ENCODE measurements around the gene FGF18.
A peak's percentile ranks its signal among the peaks of the same experiment; 100 is the strongest.

Gene FGF18

DNA sequence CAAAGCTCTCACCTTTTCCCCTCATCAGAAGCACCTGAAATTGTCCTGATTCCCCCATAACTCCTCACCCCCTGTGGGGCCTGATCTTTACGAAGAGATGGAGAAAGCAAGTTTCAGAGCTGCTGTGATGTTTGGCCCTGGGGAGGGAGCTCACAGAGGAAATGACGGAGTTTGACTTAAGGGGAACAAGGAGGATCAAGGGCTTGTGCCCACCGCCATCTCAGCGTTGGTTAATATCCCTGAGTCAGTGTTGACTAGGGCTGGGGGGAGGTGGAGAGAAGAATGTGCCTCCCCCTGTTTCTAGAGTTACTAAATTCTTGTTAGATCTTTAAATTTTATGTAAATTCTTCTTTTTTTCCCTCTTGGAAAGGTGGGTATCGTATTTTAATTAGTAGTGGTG is 27.8 kb downstream of the FGF18 start:
- TF ChIP-seq, protein P1, sequence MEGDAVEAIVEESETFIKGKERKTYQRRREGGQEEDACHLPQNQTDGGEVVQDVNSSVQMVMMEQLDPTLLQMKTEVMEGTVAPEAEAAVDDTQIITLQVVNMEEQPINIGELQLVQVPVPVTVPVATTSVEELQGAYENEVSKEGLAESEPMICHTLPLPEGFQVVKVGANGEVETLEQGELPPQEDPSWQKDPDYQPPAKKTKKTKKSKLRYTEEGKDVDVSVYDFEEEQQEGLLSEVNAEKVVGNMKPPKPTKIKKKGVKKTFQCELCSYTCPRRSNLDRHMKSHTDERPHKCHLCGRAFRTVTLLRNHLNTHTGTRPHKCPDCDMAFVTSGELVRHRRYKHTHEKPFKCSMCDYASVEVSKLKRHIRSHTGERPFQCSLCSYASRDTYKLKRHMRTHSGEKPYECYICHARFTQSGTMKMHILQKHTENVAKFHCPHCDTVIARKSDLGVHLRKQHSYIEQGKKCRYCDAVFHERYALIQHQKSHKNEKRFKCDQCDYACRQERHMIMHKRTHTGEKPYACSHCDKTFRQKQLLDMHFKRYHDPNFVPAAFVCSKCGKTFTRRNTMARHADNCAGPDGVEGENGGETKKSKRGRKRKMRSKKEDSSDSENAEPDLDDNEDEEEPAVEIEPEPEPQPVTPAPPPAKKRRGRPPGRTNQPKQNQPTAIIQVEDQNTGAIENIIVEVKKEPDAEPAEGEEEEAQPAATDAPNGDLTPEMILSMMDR (IDR thresholded peaks at IDR 0.05; ENCODE audit: low read depth, low read length) = no peak
- no peak overlapping the region for H3K4me3 ChIP-seq (ENCODE audit: low read depth, low read length)

DNA sequence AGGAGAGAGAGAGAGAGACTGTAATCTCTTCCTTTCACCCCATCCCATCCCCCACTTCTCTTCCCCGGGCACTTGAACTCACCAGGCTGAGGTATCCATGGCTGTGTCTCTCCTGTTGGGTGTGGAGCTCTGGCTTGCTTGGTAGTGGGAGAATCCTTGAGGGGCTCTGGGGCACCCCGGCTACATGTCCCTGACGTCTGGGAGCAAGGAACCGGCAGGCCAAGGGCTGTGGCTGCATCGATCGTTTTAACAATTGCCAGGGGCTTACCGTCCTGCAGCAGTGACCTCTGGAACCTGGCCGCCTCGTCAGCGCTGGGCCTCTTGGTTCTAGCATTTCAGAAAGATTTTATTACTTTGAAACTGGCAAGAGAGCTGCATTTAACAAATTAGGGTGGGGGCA is 30.0 kb downstream of the FGF18 start:
- TF ChIP-seq, protein P1 (IDR thresholded peaks at IDR 0.05; ENCODE audit: low read depth, low read length) = no peak
- H3K4me3 ChIP-seq (ENCODE audit: low read depth, low read length) = no peak overlapping the region

DNA sequence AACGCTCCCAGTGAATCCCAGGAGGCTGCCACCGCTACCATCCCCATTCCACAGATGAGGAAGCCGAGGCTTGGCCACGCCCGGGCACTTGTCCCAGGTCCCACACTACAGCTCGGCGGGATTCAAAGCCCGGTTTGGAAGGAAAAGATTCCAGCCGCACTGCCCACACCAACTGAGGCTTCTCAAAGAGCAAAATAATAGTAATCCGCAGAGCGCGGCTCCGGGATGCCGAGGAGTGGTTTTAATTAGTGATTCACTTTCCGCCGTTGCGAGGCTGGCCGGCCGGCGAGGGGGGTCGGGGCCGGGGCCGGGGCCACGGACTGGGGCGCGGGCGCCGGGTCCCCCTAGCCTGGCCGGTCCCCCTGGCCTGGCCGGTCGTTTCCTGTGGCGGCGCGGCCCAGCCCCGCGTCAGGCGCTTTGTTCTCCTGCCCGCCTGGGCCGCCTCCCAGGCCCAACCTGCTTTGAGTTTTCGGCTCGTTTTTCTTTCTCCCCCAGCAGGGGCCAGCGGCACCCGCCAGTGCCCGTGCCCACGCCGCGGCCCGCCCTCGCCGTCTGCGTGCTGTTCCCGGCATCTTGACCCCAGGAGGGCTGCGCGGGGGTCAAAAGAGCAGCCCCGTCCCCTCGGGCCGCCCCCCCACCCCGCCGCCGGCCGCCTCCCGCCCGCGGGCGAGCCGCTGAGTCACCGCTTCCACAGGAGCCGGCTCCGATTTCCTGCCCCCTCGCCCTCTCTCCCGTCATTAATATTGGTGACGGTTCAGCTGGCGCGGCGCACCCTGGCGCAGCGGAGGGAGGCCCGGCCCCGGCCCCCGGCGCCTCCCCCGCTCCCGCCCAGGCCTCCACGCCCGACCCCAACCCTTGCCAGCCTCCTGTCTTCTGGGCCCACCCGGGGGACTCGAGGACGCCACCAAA is 31.2 kb downstream of the FGF18 start:
- peak overlapping the region; percentile 48 for H3K4me3 ChIP-seq (ENCODE audit: low read depth, low read length)

DNA sequence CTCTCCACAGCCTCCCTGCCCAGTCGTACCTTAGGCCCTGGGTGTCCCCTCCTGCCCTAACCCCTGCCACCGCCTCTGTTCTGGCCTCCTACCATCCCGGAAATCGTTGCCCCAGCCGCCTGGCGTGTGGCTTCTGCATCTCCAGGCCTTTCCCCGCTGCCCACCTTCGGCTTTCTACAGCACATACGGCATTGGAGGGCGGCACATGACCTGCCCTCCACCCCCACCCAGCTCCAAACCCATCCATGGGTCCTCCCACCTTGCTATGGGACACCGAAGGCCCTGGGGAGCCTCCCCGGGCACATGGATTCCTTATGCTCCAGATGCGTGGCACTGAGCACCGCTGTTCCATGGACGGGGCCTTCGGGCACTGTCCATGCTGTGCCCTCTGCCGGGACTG is 32.0 kb downstream of the FGF18 start:
- TF ChIP-seq, protein P1 (IDR thresholded peaks at IDR 0.05; ENCODE audit: low read depth, low read length) = no peak
- no peak overlapping the region for H3K4me3 ChIP-seq (ENCODE audit: low read depth, low read length)

More for the DNA sequence above, 31.2 kb downstream of the FGF18 start:
- TF ChIP-seq, protein P1 (IDR thresholded peaks at IDR 0.05; ENCODE audit: low read depth, low read length) = no peak

DNA sequence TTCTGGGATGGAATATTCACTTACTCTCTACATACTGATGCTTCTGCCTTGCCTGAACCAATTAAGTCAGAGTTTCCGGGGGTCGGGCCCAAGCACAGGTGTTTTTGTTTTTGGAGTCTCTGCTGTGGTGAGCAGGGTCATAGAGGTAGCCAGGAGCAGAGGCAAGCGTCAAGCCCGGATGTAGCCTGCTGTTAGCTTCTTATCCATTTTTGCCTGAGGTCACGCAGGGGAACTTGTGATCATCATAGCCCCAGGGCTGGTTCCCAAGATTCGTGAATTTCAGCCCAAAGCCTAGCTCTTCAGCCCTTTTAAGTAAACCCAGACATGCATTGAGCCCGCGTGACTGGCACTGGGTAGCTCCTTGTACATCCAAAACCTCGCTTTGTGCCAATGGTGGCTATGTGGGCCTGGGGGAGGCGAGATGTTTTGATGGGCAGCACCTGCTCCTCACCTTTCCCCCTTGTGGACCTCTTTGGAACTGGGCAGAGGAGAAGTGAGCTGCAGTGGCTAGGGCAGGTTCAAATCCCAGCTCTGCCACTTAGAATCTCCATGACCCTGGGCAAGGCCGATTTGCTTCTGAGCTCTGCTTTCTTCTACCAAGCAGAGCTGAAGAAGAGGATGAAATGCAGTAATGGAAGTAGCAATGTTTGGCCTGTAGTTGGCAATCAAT is 33.7 kb downstream of the FGF18 start:
- H3K4me3 ChIP-seq (ENCODE audit: low read depth, low read length) = no peak overlapping the region
- TF ChIP-seq, protein P1 (IDR thresholded peaks at IDR 0.05; ENCODE audit: low read depth, low read length) = no peak

DNA sequence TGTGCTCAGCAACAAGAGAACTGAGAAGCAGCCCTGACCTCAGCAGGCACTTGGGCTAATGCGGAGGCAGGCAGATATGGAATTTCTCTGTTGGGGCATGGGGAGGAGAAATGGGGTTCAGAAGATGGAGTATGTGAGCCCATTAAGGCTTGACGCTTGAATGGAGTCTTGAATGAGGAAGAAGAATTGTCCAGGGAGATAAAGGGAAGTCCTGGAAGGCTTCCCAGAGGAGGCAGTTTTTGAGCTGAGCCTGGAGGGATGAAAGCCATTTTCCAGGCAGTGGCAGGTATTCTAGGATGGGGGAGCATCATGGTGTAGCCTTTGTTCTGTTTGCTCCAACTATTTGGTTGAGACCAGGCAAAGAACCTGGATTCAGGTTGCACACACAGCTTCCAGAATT is 34.5 kb downstream of the FGF18 start:
- H3K4me3 ChIP-seq (ENCODE audit: low read depth, low read length) = no peak overlapping the region
- TF ChIP-seq, protein P1 (IDR thresholded peaks at IDR 0.05; ENCODE audit: low read depth, low read length) = no peak

DNA sequence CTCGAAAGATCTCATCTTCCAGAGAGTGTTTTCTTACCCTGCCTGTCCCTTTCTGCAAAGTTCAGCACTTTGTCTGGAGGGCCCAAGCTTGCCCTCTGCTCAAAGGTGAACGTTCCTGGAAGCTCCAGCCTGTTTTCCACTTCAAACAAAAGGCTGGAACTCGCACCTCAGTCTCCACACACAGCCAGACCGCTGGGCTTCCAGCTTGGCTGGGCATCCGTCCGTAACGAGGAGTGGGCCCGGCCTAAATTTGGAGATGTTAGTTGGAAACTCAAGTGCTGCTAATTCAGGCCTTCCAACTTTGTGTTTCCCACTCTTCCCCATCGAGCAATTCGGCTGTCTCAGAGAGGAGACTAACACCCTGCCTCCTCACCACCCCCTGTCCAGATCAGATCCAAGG is 35.1 kb downstream of the FGF18 start:
- H3K4me3 ChIP-seq (ENCODE audit: low read depth, low read length) = no peak overlapping the region
- TF ChIP-seq, protein P1 (IDR thresholded peaks at IDR 0.05; ENCODE audit: low read depth, low read length) = no peak
